ENCODE results near the gene ZBTB46. TPM values are rescaled to one million over a fixed set of nuclear protein-coding genes. Genes with fewer than 3 reads are reported as not detected.

The ZBTB46 gene
- total and polyA plus RNA-seq, 4 donors, result 0.79 to 12.1 (median 4.7) TPM

GRCh38 chr20:63792866-63793265 is 38.2 kb downstream of the ZBTB46 start (continued):
- TF ChIP-seq HNF4G (IDR thresholded peaks at IDR 0.05), result no peak
- TF ChIP-seq GABPA (IDR thresholded peaks at IDR 0.05 in 1 of 2, conservative IDR thresholded peaks at IDR 0.05 in 1 of 2), result no peak

- 66% methylated on average over 23 of the region's 23 CpGs for WGBS
- H3K9me3 ChIP-seq (ENCODE audit: control insufficient read depth in 4 of 4, low read length in 3 of 4), result no peaks in the 10 kb centered on the region
- H3K27ac ChIP-seq (ENCODE audit: low read depth in 1 of 2, low read length in 2 of 2), result no peak overlapping the region
- no peak for DNase-seq (ENCODE audit: low spot score)
- H3K4me3 ChIP-seq (ENCODE audit: low read depth in 1 of 3, low read length in 3 of 3), result no peak overlapping the region
- H3K9ac ChIP-seq (ENCODE audit: low read depth in 1 of 2, low read length in 2 of 2), result no peak overlapping the region
- H3K27me3 ChIP-seq (ENCODE audit: control insufficient read depth in 4 of 4, insufficient read depth in 4 of 4, low read length in 3 of 4), result no peaks in the 10 kb centered on the region
- H3K36me3 ChIP-seq (ENCODE audit: control insufficient read depth in 4 of 4, insufficient read depth in 3 of 4, low read depth in 1 of 4, low read length in 3 of 4), result no peaks in the 10 kb centered on the region
- H3K4me1 ChIP-seq (ENCODE audit: control insufficient read depth in 4 of 4, insufficient read depth in 4 of 4, low read length in 3 of 4), result peaks cover 0 to 3% (median 0%) of the 10 kb centered on the region in 4 donors
- TF ChIP-seq FOXA1 (IDR thresholded peaks at IDR 0.05) (no peak), HNF4G (IDR thresholded peaks at IDR 0.05) (no peak), RXRA (IDR thresholded peaks at IDR 0.05) (no peak), EGR1 (IDR thresholded peaks at IDR 0.05; ENCODE audit: low read depth in 2 of 2) (no peak), JUND (IDR thresholded peaks at IDR 0.05) (no peak), MAX (IDR thresholded peaks at IDR 0.05) (no peak), ZBTB33 (IDR thresholded peaks at IDR 0.05) (no peak), RAD21 (IDR thresholded peaks at IDR 0.05) (no peak), SP1 (IDR thresholded peaks at IDR 0.05) (no peak), FOXA2 (IDR thresholded peaks at IDR 0.05) (no peak), CTCF (IDR thresholded peaks at IDR 0.05; ENCODE audit: low read depth, low read length, missing input control) (no peak), YY1 (IDR thresholded peaks at IDR 0.05) (no peak), ATF3 (IDR thresholded peaks at IDR 0.05) (no peak), HNF4A (conservative IDR thresholded peaks at IDR 0.05) (no peak), REST (IDR thresholded peaks at IDR 0.05) (no peak), NR2F2 (IDR thresholded peaks at IDR 0.05) (no peak), GABPA (IDR thresholded peaks at IDR 0.05 in 1 of 2, conservative IDR thresholded peaks at IDR 0.05 in 1 of 2) (no peak), TAF1 (conservative IDR thresholded peaks at IDR 0.05) (no peak)
Observed at GRCh38 chr20:63791497-63792156, 39.4 kb downstream of the ZBTB46 start.
